Suprapubic skin (tissue), 3 donors: ENCODE results near the gene CACNA1A.

ENCODE experiments used
- CTCF ChIP-seq, 2 donors: fragments of 200-600 bp in 1 of 2; fragments of 450-650 bp in 1 of 2; sonication (generic) in 1 of 2; IDR thresholded peaks; one replicate each; pipeline ENCODE4 v1.5.1; 2016 to 2019; ENCODE audit warnings: antibody characterized with exemption in 2 of 2, mild to moderate bottlenecking in 1 of 2, moderate library complexity in 1 of 2
- EP300 ChIP-seq: sonication (generic); formaldehyde crosslinking; IDR thresholded peaks from one replicate; pipeline ENCODE4 v1.6.1; 2017; ENCODE audit warnings: antibody characterized with exemption
- POLR2A ChIP-seq, 2 donors: fragments of 450-650 bp; IDR thresholded peaks; one replicate each; pipeline ENCODE4 v1.6.1; 2017; ENCODE audit warnings: antibody characterized with exemption in 2 of 2, mild to moderate bottlenecking in 2 of 2, moderate library complexity in 2 of 2

GRCh38 chr19:13298565-13299481 is 207.5 kb downstream of the CACNA1A start:
- TF ChIP-seq CTCF (IDR thresholded peaks at IDR 0.05): no peak
- TF ChIP-seq EP300: no peak
- TF ChIP-seq POLR2A (IDR thresholded peaks at IDR 0.05): no peak
